HG03565 (cell line): Measurements from ENCODE around the gene TOPBP1.
A peak's percentile ranks its signal among the peaks of the same experiment; 100 is the strongest.
"Not testable (repeated sequence)": the region's sequence is repeated elsewhere in the genome, so short reads cannot be mapped to it uniquely, and the experiment has no call there.

Experiments
- ATAC-seq: cut with Tn5 transposase; IDR thresholded peaks from one replicate; pipeline ENCODE4 v1.9.1; 2021; ENCODE audit warnings: mild to moderate bottlenecking, moderate library complexity; ENCODE audit not compliant: unreplicated experiment

TOPBP1 gene

DNA sequence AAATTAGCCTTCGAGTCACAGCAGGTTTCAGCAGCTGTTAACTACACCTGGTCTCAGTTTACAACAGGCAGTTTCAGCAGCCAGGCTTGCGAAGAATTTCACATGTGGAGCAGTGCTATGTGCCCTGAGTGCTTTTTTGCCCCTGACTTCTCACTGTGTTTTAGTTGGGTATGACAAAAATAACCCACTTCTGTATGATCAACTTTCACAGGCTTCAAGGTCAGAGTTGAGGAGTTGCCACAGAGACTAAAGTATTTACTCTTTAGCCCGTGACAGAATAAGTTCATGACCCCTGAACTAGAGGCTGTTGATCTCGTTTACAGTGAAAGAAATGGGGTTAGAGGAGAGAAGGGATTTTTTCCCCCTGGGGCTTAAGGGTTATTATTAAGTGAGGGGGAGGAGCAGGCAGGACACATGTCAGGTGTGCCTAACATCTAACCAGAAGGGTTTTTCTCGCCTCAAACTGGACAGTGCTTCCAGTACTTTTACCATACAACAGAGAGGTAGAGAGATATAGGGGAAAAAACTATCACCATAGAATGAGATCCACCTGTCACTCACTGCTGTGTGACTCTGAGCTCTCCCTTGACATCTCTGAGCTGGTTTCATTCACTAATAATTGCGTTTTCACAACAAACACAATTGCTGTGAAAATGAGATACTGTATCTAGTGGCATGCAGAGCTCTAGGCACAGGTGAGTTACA, 14.0 kb upstream of the TOPBP1 start:
- ATAC-seq = no peak

DNA sequence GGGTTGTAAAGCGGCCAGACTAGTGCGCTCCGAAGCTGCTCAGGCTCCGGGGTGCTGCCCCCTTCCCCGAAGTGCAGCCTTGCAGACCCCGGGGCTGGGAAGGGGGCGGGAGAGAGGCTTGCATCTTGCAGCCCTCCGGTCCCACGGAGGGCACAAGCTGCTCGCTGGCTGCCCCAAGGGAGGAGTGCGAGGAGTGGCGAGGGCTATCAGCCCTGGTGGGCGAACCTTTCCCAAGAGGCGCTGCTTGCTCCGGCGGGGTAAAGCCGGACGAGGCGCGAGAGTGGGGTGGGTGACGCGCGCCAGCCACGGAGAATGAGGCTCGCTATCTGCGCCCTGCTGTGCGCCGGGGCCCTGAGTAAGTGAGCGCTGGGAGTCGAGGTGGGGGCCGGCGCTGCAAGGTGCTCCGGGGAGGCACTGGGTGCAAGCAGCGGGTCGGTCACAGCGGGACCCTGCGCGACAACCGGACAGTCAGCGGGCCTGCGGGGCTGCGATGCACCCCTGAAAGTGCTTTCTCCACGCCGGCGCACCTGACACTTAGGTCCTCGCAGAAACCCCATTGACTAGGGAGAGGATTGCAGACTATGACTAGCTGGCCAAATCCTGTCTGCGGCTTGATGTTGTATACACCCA, 12.7 kb upstream of the TOPBP1 start:
- ATAC-seq = no peak

DNA sequence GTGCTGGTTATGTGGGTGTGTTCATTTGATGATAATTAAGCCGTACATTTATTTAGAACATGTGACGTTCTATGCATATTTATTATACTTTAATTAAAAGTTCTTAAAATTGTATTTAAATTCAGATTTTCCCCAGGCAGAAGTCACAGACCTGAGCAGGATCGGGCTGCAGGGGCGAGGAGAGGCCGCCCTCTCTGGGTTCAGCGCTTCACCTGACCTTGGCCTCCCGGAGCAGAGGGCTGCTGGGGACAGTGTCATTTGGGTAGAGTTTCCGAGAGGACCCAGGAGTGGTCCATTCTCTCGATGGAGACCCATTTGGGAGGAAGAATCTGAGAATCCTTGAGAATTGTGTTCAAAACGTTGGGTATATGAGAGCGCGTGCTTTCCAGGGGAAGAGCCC, 12.0 kb upstream of the TOPBP1 start:
- no peak for ATAC-seq

DNA sequence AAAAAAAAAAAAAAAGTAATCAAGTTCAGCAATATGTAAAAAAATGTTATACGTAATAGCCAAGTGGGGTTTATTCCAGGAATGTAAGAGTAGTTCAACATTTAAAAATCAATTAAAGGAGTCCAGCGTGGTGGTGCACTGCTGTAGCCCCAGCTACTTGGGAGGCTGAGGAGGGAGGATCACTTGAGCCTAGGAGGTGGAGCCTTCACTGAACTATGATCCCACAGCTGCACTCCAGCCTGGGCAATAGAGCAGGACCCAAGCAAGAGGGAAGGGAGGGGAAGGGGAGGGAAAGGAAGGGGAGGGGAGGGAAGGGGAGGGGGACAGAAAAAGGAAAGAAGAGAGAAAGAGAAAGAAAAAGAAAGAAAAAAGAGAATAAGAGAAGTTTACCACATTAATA, 10.7 kb upstream of the TOPBP1 start:
- no peak for ATAC-seq

DNA sequence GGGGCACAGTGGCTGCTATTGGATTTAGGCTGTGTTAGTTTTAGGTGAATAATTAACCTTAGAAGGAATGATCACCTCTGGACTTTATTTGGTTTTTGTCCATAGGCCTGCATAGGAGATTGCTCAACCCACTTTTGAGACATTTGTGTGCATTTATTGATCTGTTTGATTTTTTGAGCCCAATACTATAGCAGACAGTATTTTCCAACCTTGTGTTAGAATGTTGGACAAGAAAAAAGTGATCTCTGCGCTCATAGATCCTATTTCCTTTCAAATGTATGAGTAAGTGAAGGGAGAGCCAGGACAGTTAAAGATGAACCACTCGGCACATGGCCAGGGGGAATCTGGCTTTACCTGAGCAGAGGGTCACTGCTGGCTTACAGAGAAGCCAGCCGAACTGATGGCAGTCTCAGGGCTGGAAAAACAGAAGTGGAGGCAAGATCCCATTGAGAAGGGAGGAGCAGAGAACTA, 8.8 kb upstream of the TOPBP1 start:
- no peak for ATAC-seq

DNA sequence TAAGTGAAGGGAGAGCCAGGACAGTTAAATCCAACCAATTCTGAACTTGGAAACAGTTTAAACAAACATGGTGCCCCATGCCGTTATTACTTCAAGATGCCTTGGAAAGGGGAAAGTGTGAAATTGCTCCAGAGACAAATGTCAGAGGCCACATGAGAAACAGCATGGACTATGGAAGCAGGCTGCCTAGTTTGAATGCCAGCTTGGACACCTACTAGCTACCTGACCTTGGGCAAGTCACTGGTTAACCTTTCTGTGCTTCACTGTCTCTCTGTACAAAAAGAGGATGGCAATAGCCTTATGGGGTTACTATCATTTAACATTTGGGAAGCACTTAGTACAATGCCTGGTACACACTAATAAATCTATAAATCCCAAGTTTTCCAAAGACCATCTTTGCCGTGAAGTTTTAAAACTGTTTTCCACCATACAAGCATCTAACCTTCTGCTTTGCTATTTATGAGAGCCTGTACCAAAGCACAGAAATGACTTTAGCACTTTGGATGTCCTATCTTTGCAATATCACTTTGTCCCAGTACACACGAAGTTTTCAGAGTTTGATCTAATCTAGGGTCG, 8.3 kb upstream of the TOPBP1 start:
- no peak for ATAC-seq

DNA sequence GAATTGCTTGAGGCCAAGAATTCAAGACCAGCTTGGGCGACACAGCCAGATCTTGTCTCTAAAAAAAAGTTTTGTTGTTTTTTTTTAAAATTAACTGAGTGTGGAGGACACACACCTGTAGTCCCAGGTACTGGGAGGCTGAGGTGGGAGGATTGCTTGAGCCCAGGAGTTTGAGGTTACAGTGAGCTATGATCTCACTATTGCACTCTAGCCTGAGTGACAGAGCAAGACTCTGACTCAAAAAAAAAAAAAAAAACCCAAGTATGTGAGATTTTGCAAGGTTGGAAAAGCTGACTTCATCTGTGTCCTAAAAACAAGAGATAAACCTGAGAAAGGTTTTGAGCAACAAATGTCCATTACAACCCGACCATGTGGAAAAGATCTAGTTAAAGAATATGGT, 5.4 kb upstream of the TOPBP1 start:
- no peak for ATAC-seq

DNA sequence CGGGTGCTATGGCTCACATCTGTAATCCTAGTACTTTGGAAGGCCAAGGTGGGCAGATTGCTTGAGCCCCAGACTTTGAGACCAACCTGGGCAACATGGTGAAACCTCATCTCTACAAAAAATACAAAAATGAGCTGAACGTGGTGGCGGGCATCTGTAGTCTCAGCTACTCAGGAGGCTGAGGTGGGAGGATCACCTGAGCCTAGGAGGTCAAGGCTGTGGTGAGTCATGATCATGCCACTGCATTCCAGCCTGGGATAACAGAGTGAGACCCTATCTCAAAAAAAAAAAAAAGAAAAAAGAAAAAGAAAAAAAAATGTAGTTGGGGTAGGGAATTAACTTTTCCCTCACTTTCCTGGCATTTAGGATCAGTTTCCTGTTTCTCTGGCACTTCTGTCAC, 3.4 kb upstream of the TOPBP1 start:
- not testable (repeated sequence) for ATAC-seq

DNA sequence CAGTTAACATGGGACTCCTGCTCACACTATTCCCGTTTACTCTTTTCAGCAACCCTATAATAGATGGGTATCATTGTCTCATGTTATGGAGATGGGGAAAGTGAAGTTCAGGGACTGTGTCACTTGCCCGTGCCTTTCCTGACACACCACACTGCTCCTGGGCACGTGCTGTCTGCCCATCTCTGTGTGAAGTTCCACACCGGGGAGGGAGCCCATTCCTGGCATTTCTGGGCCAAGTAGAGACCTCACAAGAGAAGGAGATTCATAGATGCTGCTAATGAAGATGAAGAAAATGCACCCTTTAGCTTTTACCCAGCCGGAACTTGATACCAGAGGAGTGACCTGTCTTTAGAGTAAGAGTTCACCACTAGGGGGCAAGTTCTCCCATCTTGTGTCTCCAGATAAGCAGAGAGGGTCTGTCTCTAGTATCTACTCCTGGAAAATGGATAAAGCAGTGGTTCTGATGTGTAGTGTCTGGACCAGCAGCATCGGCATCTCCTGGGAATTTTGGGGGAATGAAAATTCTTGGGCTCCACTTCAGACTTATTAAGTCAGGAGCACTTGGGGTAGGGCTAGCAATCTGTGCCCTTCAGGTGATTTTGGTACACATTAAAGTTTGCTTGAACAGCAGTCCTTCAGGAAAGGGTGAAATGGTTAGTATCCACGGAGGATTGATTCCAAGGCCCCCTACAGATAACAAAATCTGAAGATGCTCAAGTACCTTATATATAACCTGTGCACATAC, 2.0 kb upstream of the TOPBP1 start:
- peak; percentile 58 for ATAC-seq

DNA sequence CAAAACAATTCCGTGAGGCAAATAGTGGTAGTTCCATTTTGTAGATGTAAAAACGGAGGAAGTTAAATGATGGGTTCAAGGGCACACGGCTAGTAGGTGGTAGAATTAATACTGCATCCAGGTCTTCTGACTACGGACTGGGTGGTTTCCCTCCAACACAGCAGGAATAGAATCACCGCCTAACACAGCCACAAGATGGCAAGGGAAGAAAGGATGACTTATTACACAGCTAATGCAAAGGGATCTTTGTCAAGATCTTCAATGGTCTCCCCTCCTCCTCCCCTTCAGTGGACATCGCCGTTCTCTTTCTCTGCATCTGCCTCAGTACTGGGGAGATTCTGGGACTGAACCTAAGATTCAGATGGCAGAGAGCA, 524 bp upstream of the TOPBP1 start:
- no peak for ATAC-seq

DNA sequence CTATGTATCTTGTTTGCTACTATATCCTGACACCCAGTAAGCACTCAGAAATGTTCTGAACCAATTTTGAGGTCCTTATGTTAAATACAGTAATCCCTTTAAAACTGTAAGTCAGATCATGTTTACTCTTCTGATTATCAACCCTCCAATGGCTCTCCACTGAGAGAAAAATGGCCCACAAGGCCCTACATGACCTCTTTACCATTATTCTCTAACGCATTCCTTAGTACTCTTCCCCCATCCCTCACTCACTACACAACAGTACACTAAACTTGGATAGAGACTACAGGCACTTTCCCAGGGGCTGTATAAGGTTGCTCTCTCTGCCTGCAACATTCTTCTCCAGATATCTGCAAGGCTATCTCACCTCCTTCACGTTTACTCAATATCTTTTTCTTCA, 1.9 kb downstream of the TOPBP1 start:
- no peak for ATAC-seq

DNA sequence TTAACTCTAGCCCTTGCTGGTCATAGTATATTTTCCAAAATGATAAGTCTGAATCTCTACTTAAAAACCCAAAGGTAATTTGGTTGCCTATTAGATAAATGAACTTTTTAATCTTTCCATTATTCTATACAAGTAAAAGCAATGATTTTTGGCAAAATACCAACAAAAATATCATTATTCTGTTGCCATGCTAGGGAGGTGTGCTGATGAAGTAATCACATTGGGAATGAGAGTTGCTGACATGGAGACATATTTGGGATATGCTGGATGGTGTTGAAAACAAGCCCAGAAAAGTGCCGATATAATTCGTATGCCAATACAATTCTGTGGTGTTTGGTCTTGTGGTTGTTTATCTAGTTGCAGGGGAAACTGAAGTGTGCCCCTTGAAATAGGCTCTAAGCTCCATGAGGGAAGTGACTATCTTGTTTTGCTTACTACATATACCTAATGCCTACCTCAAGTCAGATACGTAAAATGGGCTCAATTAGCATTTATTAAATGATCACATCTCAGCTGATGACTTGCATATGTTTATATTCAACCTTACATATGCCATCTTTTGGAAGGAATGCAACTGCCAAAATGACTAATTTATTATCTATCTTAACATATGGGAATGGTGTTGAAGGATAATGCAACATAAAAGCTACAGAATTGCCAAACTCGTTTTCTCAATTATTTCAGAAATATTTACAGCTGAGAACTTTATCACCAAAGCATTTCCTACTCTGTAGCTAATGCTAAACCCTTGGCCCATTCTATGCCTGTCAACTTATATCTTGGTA, 5.8 kb downstream of the TOPBP1 start:
- ATAC-seq = no peak

DNA sequence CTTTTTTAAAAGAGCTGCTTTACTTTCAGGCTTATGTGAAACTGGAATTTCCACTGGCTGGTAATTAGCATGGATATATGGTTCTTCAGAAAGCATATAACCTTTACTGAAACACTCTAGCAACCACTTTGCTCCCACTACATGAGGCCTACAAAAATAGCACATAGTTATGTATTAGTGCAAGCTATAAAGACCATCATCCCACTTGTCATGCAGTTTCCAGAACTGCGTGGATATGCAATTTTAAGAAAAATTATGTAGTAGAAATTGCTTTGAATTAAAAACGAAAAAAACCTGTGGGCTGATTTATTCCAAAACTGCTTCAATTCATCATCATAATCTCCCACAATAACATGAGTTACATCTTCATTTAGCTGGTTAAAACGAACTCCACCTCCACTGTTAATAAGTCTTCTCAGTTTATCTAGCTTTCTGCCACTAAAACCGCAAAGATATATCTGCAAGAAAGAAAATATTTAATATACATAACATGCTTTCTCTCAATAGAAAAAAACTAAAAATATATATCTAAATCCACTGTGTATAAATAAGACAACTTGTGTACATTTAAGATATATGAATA, 12.2 kb downstream of the TOPBP1 start:
- ATAC-seq = no peak

DNA sequence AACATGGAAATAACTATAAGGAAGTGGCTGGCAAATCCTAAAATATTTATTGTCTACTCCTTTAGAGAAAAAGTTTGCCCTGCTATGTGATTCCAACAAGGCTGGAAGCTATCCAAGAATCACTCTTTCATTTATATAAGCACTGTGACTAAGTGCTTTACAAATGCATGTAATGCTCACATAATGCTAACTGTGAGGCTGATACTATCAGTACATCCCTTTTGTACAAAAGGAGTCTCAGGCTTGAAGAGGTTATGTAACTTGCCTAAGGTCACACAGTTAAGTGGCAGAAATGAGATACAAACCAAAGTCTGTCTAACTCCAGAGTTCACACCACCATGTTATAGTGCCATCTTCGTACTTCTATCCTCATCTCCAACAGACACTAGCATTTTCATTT, 17.0 kb downstream of the TOPBP1 start:
- no peak for ATAC-seq

DNA sequence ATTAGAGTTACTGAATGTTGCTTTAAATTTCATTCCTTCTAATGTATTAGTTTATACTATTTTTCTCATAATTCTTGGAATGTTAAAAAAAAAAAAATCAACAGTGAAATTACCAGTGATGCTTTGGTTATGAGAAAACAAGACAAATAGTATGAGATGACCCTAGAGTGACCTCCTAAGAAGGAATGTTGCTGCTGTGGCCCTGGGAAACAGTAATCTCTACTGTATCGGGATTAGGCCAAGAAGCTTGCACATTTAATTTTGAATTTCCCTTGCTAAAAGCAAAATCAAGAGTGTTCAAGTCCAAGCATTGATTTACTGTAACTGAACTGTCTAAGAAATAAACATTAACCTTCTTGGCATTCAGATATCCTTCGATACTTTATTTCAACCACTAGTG, 18.1 kb downstream of the TOPBP1 start:
- no peak for ATAC-seq

DNA sequence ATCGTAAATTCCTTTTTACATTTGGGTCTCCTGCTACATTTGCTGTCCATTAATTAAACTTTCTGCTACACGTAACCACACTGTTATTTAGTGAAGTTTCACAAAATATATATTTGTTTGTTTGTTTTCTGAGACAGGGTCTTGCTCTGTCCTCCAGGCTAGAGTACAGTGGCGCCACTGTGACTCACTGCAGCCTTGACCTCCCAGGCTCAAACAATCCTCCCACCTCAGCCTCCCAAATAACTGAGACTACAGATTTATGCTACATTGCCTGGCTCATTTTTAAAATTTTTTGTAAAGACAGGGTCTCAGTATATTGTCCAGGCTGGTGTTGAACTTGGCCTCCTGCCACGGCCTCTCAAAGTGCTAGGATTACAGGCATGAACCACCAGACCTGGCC, 20.5 kb downstream of the TOPBP1 start:
- ATAC-seq = no peak

DNA sequence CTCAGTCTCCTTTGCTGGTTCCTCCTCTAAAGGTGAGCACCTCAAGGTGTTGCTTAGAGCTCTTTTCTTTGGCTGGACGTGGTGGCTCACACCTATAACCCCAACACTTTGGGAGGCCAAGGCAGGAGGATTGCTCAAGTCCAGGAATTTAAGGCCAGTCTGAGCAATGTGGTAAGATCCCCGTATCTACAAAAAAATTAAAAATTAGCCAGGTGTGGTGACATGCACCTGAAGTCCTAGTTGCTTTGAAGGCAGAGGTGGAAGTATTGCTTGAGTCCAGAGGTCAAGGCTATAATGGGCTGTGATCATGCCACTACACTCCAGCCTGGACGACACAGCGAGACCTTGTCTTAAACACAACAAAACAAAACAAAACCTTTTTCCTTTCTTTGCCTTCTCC, 28.3 kb downstream of the TOPBP1 start:
- ATAC-seq = no peak

DNA sequence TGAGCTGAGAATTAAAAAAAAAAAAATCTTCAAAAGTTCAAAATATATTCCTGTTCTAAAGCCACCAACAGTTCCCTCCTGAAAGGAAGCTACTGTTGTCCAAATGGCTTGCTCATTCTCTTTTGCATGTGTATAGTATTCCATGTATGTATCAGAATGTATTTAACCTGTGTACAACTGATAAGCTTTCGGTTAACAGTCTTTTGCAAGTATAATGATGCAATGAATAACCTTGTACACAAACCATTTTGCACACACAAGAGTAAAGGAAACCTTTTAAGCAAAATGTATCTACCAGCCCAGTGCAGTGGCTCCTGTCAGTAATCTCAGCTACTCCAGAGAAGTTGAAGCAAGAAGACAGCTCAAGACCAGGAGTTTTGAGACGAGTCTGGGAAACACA, 32.6 kb downstream of the TOPBP1 start:
- no peak for ATAC-seq

DNA sequence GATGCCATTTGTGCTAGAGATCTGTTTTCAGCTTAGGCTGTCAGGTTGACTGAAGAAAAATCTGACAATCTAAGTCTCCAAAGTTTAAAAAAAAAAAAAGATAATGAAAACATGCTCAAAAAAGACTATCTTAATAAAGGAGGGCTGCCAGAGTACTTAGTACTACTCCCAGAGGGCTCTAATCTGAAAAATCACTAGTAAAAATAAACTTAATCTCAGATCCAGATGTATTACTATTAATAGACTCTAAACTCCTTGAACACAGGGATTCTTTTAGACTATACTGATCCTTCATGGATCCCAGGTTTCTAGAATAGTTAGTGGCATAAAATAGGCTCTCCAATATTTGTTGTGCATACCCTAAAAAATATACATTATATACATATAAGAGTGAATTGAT, 34.0 kb downstream of the TOPBP1 start:
- no peak for ATAC-seq

DNA sequence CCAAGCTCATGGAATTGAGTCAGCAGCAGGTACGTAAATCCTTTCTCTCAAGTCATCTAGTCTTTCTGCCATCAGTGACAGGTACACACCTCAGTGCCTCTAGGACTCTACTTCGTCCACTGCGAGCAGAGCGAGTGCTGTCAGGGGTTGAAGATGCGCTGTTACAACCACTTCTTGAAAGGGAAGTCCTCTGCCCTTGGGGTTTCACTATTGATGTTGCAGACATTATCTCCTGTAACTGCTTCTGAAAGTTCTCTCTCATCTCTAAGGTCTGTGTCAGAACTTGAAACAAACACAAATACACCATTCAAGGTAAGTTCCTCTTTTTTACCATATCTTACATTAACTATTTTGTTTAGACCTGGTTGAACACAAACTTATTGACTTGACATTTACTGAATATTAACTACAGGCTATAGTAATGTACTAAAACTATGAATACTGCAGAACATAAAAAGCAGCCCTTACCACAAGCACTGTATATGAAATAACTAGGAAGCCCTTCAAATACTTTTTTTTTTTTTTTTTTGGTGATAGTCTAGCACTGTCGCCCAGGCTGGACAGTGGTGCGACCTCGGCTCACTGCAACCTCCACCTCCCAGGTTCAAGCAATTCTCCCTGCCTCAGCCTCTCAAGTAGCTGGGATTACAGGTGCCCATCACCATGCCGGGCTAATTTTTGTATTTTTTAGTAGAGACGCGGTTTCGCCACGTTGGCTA, 41.5 kb downstream of the TOPBP1 start:
- ATAC-seq = peak; percentile 99
